Kidney epithelial cell (primary cell): ENCODE data around the gene PC. TPM values are rescaled to one million over a fixed set of nuclear protein-coding genes. Genes with fewer than 3 reads are reported as not detected.

Experiments used
- DNase-seq: peaks from one replicate; pipeline ENCODE4 v3.0.0-alpha.2; 2010; ENCODE audit warnings: low read depth
- H3K27me3 ChIP-seq: 2 replicates; pipeline ENCODE4 v1.6.0; 2011; ENCODE audit warnings: low read length; ENCODE audit not compliant: control insufficient read depth, insufficient read depth
- H3K36me3 ChIP-seq: 2 replicates; pipeline ENCODE4 v1.5.1; 2011; ENCODE audit warnings: low read length; ENCODE audit not compliant: control insufficient read depth, insufficient read depth
- H3K4me3 ChIP-seq: 2 replicates; pipeline ENCODE4 v1.5.1; 2011; ENCODE audit warnings: low read depth, mild to moderate bottlenecking, control low read depth, low read length
- CTCF ChIP-seq: IDR thresholded peaks from 2 replicates; pipeline ENCODE4 v1.5.1; 2011; ENCODE audit warnings: mild to moderate bottlenecking, moderate library complexity, low read length, control low read depth, inconsistent platforms; ENCODE audit not compliant: insufficient read depth, poor library complexity, severe bottlenecking
- total RNA-seq: library from RNA; depleted of rRNA; stranded (reverse); fragments of >200 nt; gene quantifications from 2 replicates; pipeline ENCODE4 v1.2.3, GENCODE V29; 2015

The PC gene
- total RNA-seq, 1 donor from 2014 or later = 10.1 TPM

- Histone ChIP-seq H3K4me3 (no peak overlapping the region), H3K27me3 (no peaks in the 10 kb centered on the region), H3K36me3 (peaks cover 1% of the 10 kb centered on the region)
- no peak for DNase-seq
- TF ChIP-seq CTCF = no peak
These were observed 112.9 kb downstream of the PC start for GRCh38 chr11:66845143-66845875.

GRCh38 chr11:66844496-66845142 lies 113.6 kb downstream of the PC start:
- no peak overlapping the region for H3K4me3 ChIP-seq
- no peak for DNase-seq
- H3K36me3 ChIP-seq = peaks cover 1% of the 10 kb centered on the region
- TF ChIP-seq CTCF = no peak
- H3K27me3 ChIP-seq = no peaks in the 10 kb centered on the region

GRCh38 chr11:66843776-66844495 lies 114.2 kb downstream of the PC start:
- no peak for TF ChIP-seq CTCF
- Histone ChIP-seq H3K27me3 (no peaks in the 10 kb centered on the region), H3K4me3 (peak overlapping the region; percentile 99), H3K36me3 (peaks cover 1% of the 10 kb centered on the region)
- no peak for DNase-seq

- peaks cover 1% of the 10 kb centered on the region for H3K36me3 ChIP-seq
- DNase-seq = peak; percentile 45
These were observed 115.0 kb downstream of the PC start, which contains the start of gene RCE1 for GRCh38 chr11:66842896-66843775. Gene RCE1 (plus strand): TSS chr11:66843441. CDS start chr11:66843456, 15 bp downstream.

More at GRCh38 chr11:66842896-66843775, 115.0 kb downstream of the PC start, which contains the start of gene RCE1:
- TF ChIP-seq CTCF = no peak
- Histone ChIP-seq H3K27me3 (no peaks in the 10 kb centered on the region), H3K4me3 (peak within 1 kb of the TSS; percentile 99)
